ENCODE results near the gene OSBPL10. TPM values are rescaled to one million over a fixed set of nuclear protein-coding genes. Genes with fewer than 3 reads are reported as not detected.
"Not testable (repeated sequence)": the region's sequence is repeated elsewhere in the genome, so short reads cannot be mapped to it uniquely, and the experiment has no call there.

The OSBPL10 gene, protein sequence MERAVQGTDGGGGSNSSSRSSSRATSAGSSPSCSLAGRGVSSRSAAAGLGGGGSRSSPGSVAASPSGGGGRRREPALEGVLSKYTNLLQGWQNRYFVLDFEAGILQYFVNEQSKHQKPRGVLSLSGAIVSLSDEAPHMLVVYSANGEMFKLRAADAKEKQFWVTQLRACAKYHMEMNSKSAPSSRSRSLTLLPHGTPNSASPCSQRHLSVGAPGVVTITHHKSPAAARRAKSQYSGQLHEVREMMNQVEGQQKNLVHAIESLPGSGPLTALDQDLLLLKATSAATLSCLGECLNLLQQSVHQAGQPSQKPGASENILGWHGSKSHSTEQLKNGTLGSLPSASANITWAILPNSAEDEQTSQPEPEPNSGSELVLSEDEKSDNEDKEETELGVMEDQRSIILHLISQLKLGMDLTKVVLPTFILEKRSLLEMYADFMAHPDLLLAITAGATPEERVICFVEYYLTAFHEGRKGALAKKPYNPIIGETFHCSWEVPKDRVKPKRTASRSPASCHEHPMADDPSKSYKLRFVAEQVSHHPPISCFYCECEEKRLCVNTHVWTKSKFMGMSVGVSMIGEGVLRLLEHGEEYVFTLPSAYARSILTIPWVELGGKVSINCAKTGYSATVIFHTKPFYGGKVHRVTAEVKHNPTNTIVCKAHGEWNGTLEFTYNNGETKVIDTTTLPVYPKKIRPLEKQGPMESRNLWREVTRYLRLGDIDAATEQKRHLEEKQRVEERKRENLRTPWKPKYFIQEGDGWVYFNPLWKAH
- 58.0 TPM for total RNA-seq
- 62.4 TPM for polyA plus RNA-seq

DNA sequence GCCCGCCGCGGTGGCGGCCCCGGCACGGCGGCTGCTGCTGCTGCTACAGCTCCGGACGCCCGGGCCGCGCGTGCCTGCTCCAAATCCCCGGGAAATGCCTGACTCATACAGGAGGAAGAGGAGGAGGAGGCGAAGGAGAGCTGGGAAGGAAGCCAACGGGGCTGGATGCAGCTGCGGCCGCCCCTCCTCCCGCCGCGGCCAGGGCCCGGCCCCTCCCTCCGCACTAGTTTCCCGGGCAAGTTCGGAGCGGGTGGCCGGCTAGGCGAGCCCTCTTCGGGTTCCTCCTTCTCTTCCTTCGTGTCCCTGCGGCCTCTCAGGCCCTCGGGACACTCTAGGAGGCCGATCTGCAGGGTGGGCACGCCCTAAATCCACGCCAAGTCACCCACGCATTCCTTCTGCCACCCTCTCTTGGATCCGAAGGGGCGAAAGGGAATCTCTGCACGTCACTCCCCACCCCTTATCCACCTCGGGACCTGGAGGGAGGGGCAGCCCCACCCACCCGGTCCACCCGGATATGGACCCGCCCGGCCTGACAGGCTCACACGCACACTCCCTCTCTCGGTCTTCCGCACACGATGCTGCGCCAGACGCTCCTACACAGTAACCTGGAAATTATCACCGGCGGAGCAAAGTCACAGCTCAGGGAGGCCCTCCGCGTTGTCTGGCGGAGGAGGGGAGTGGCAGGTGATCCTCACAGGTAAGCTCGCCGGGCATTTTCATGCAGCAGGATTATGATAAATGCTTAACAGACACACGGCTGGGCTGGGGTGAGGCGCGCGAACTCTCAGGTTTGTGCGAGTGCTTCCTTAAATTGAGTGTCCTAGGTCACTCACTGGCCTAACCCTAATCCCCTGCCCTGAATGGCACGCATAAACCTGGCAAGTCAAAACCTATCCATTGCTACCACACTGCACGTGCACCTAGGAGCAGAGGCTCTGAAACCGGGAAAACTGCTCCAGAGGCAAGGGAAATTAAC, at the start of gene OSBPL10, which contains the start of gene ZNF860:
OSBPL10 (minus strand) TSS at position 57 of the 976 bp plus-strand sequence. CDS start 83 bp downstream, outside the sequence.
ZNF860 (plus strand) TSS at position 545 of the 976 bp plus-strand sequence. CDS start 7,330 bp downstream, outside the sequence.
- WGBS: 4% methylated on average over 65 of the region's 65 CpGs

DNA sequence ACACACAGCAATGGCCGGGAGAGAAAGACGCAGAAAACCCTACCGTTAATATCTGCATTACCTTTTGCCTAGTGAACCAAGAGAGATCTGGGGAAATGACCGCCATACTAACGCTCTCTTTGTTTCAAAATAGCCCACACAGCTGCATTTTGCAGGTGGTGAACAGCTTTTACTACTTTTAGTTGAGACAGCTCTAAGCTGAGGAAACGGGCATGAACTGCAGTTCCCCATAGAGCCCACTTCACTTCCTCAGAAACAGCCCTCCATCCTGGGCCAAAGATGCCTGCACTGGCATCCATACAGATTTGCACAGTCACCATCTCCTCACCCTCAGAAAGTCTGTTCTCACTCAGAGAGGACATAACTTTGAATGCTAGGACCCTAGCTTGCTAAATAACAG, 45.5 kb upstream of the OSBPL10 start:
- Histone ChIP-seq H3K27ac (ENCODE audit: low read depth) (no peak overlapping the region), H3K36me3 (ENCODE audit: insufficient read depth) (no peaks in the 10 kb centered on the region), H3K4me1 (ENCODE audit: insufficient read depth) (no peaks in the 10 kb centered on the region), H3K4me3 (ENCODE audit: low read depth, low read length) (no peak overlapping the region)
- WGBS: 86% methylated on average over 6 of the region's 6 CpGs
- no peak for DNase-seq (ENCODE audit: extremely low spot score)

More for the DNA sequence above, at the start of gene OSBPL10, which contains the start of gene ZNF860:
- peak; percentile 68 for DNase-seq (ENCODE audit: extremely low spot score)
- Histone ChIP-seq H3K27ac (ENCODE audit: low read depth) (peak within 1 kb of the TSS; percentile 86), H3K4me1 (ENCODE audit: insufficient read depth) (no peaks in the 10 kb centered on the region), H3K36me3 (ENCODE audit: insufficient read depth) (no peaks in the 10 kb centered on the region), H3K4me3 (ENCODE audit: low read depth, low read length) (peak within 1 kb of the TSS; percentile 81)

DNA sequence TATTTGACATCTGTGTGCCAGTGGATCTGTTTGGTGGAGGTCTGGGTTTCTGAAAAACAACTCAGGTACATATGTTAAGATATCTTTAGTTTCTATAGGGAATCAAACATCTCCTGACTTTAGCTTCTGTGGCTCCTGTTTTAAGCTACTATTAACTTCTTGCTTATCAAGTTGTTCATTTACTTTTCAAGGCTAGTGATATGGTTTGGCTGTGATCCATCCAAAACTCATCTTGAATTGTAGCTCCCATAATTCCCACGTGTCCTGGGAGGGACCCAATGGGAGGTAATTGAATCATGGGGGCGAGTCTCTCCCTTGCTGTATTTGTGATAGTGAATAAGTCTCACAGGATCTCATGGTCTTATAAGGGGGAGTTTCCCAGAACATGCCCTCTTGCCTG, 41.9 kb upstream of the OSBPL10 start:
- WGBS: 85% methylated on average over 2 of the region's 2 CpGs

DNA sequence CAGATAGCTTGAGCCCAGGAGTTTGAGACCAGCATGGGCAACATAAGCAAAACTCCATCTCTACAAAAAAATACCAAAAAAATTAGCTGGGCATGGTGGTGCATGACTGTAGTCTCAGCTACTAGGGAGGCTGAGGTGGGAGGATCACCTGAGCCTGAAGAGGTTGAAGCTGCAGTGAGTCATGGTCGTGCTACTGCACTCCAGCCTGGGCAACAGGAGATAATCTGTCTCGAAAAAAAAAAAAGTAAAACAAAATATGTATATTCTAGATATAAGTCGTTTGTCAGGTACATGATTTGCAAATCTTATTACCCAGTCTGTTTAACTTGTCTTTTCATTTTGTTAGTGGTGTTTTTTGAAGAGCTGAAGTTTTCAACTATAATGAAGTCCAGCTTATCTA, 40.7 kb upstream of the OSBPL10 start:
- no peaks in the 10 kb centered on the region for H3K4me1 ChIP-seq (ENCODE audit: insufficient read depth)
- no peak for DNase-seq (ENCODE audit: extremely low spot score)
- no peaks in the 10 kb centered on the region for H3K36me3 ChIP-seq (ENCODE audit: insufficient read depth)
- H3K4me3 ChIP-seq (ENCODE audit: low read depth, low read length): no peak overlapping the region
- 77% methylated on average over 3 of the region's 3 CpGs for WGBS
- H3K27ac ChIP-seq (ENCODE audit: low read depth): no peak overlapping the region

More for the DNA sequence above, 41.9 kb upstream of the OSBPL10 start:
- DNase-seq (ENCODE audit: extremely low spot score): no peak
- H3K36me3 ChIP-seq (ENCODE audit: insufficient read depth): no peaks in the 10 kb centered on the region
- H3K4me1 ChIP-seq (ENCODE audit: insufficient read depth): no peaks in the 10 kb centered on the region
- H3K27ac ChIP-seq (ENCODE audit: low read depth): no peak overlapping the region
- H3K4me3 ChIP-seq (ENCODE audit: low read depth, low read length): no peak overlapping the region

DNA sequence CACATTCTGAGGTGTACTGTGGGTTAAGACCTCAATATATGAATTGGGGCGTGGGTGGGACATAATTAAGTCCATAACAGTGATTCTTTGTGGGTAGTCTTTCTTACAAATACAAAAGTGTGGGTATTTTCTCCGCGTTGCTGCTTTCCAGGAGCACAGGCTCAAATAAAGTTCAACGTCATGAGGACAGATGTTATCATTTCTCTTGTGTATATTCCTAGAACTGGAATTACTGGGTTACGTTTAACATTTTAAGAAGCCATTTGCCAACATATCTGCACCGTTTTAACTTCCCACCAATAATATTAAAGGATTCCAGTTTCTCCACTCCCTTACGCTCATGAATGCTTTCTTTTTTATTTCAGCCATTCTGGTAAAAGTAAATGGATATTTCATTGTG, 40.1 kb upstream of the OSBPL10 start:
- H3K4me3 ChIP-seq (ENCODE audit: low read depth, low read length): no peak overlapping the region
- no peak for DNase-seq (ENCODE audit: extremely low spot score)
- H3K36me3 ChIP-seq (ENCODE audit: insufficient read depth): no peaks in the 10 kb centered on the region
- H3K27ac ChIP-seq (ENCODE audit: low read depth): no peak overlapping the region
- H3K4me1 ChIP-seq (ENCODE audit: insufficient read depth): no peaks in the 10 kb centered on the region
- 84% methylated on average over 7 of the region's 7 CpGs for WGBS

DNA sequence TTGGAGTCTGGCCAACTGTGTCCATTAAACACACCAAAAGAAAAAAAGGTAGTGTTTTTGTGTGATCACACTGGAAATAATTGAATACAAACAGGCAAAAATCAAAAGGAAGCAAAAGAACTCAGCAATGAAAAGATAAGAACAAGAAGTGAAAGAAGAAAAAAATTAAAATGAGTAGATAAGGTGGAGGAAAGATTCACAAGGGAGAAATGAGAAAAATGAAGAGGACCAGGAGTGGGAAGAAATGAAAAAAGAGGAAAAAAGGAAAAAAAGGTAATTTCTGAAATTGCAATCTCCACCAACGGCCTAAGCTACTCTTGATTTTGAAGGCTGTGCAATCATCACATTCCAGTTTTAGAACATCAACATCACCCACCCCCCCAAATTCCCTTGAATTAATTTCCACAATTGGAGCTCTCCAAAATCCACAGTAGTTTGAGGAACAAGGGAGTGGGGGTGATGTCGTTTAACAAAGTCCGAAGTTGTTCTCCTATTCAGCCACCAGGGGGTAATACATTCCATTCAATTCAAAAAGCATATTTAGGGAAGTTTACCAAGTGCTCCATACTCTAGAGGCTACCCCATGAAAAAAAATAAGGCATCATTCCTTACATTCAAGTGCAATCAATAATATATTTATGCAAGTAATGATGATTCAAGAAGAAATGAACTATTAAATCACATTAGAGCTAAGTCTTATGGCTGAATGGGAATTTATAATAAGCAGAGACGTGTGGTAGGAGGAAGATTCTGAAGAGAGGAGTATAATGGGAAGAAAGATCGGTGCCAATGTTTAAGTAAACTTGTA, 37.9 kb upstream of the OSBPL10 start:
- no peaks in the 10 kb centered on the region for H3K36me3 ChIP-seq (ENCODE audit: insufficient read depth)
- WGBS: 36% methylated on average over 5 of the region's 5 CpGs
- no peak for DNase-seq (ENCODE audit: extremely low spot score)
- H3K4me1 ChIP-seq (ENCODE audit: insufficient read depth): no peaks in the 10 kb centered on the region
- H3K4me3 ChIP-seq (ENCODE audit: low read depth, low read length): no peak overlapping the region
- H3K27ac ChIP-seq (ENCODE audit: low read depth): no peak overlapping the region

DNA sequence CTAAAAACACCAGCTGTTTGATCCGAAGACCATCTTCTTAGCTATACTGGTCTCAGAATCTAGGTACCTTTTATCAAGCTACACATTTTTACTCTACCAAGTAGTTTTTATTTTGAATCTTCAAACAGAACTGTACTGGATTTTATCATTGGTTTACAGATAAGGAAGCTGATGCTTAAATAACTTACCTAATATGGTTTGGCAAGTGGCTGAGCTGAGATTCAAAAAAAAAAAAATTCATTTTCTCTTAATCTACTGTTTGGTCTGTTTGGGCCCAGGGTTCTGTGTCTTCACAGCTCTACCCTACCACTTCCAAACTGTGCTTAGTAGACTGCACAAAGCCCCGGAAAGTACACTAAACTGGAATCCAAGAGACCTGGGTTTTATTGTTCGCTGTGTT, 36.2 kb upstream of the OSBPL10 start:
- no peak for DNase-seq (ENCODE audit: extremely low spot score)
- no peaks in the 10 kb centered on the region for H3K4me1 ChIP-seq (ENCODE audit: insufficient read depth)
- H3K4me3 ChIP-seq (ENCODE audit: low read depth, low read length): no peak overlapping the region
- H3K27ac ChIP-seq (ENCODE audit: low read depth): peak overlapping the region; percentile 23
- WGBS: 45% methylated on average over 3 of the region's 3 CpGs
- H3K36me3 ChIP-seq (ENCODE audit: insufficient read depth): no peaks in the 10 kb centered on the region

DNA sequence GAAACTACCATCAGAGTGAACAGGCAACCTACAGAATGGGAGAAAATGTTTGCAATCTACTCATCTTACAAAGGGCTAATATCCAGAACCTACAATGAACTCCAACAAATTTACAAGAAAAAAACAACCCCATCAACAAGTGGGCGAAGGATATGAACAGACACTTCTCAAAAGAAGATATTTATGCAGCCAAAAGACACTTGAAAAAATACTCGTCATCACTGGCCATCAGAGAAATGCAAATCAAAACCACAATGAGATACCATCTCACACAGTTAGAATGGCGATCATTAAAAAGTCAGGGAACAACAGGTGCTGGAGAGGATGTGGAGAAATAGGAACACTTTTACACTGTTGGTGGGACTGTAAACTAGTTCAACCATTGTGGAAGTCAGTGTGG, 34.6 kb upstream of the OSBPL10 start:
- not testable (repeated sequence) for DNase-seq (ENCODE audit: extremely low spot score); H3K4me3 ChIP-seq (ENCODE audit: low read depth, low read length); H3K36me3 ChIP-seq (ENCODE audit: insufficient read depth); H3K27ac ChIP-seq (ENCODE audit: low read depth); H3K4me1 ChIP-seq (ENCODE audit: insufficient read depth)
- WGBS: 97% methylated on average over 3 of the region's 3 CpGs

DNA sequence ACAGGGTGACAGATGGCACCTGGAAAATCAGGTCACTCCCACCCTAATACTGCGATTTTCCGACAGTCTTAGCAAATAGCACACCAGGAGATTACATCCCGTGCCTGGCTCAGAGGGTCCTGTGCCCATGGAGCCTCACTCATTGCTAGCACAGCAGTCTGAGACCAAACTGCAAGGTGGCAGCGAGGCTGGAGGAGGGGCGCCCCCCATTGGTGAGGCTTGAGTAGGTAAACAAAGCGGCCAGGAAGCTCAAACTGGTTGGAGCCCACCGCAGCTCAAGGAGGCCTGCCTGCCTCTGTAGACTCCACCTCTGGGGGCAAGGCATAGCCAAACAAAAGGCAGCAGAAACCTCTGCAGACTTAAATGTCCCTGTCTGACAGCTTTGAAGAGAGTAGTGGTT, 29.6 kb upstream of the OSBPL10 start:
- not testable (repeated sequence) for H3K27ac ChIP-seq (ENCODE audit: low read depth); H3K4me1 ChIP-seq (ENCODE audit: insufficient read depth); H3K36me3 ChIP-seq (ENCODE audit: insufficient read depth); DNase-seq (ENCODE audit: extremely low spot score); H3K4me3 ChIP-seq (ENCODE audit: low read depth, low read length)
- WGBS: 96% methylated on average over 7 of the region's 7 CpGs

DNA sequence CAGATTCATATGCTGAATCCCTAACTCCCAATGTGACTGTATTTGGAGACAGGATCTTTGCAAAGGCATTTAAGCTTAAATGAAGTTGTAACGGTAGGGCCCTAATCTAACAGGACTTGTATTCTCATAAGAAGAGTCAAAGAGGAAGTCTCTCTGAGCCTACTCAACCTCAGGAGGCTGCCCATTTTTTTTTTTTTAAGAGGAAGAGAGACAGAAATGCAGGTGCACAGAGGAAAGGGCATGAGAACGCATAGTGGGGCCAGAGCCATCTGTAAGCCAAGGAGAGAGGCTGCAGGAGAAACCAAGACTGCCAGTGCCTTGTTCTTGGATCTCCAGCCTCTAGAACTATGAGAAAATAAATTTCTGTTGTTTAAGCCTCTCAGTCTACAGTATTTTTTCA, 28.9 kb upstream of the OSBPL10 start:
- Histone ChIP-seq H3K27ac (ENCODE audit: low read depth) (no peak overlapping the region), H3K4me1 (ENCODE audit: insufficient read depth) (no peaks in the 10 kb centered on the region), H3K36me3 (ENCODE audit: insufficient read depth) (no peaks in the 10 kb centered on the region), H3K4me3 (ENCODE audit: low read depth, low read length) (no peak overlapping the region)
- WGBS: 88% methylated on average over 2 of the region's 2 CpGs
- no peak for DNase-seq (ENCODE audit: extremely low spot score)

DNA sequence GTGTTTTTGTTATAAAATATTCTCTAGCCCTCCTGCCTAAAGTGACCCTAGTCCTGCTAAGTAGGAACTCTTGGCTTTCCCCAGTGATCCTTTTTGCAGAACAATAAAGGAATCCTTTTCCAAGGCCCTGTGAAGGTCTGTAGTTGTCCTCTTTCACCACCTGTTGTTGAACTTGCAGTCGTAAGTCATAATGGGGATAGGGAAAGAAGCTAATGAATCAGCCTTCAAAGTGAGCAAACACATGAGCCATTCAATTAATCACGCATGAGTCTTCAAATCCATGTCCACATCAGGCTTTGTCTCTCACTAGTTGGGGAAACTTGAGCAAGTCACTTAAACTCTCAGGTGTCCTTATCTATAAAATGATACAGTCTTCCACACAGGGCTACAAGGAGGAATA, 28.0 kb upstream of the OSBPL10 start:
- Histone ChIP-seq H3K36me3 (ENCODE audit: insufficient read depth) (no peaks in the 10 kb centered on the region), H3K27ac (ENCODE audit: low read depth) (no peak overlapping the region), H3K4me1 (ENCODE audit: insufficient read depth) (no peaks in the 10 kb centered on the region), H3K4me3 (ENCODE audit: low read depth, low read length) (no peak overlapping the region)
- no peak for DNase-seq (ENCODE audit: extremely low spot score)
- 97% methylated on average over 2 of the region's 2 CpGs for WGBS

DNA sequence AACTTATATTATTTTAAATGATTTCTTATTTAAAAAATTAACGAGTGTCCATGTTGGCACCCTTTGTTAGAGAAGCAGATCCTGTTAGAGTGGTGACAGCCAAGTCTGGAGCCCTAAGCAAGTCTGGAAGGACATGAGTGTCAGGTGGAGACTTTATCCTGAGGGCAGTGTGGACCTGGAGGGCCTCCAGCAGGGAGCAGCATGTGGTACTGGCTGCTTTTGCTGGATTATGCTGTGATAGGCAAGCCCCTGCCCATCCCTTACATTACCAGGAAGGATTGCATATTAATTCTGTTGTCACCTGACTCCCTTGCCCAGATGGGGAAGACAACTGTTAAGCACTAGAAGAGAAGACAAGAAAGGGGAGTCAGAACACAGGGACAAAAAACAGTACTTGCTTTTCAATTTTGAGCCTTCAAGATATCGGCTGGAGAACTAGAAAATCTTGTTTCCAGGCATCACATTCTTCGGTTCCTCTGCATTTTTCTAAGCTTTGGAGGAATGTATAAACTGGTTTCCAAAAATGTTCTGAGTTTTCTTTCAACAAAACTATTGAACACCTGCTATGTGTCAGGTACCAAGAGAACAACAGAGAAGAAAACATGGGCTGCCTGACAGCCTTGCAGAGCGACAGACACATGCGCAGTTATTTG, 23.2 kb upstream of the OSBPL10 start:
- Histone ChIP-seq H3K4me1 (ENCODE audit: insufficient read depth) (no peaks in the 10 kb centered on the region), H3K4me3 (ENCODE audit: low read depth, low read length) (no peak overlapping the region), H3K27ac (ENCODE audit: low read depth) (no peak overlapping the region), H3K36me3 (ENCODE audit: insufficient read depth) (no peaks in the 10 kb centered on the region)
- WGBS: 85% methylated on average over 5 of the region's 5 CpGs
- no peak for DNase-seq (ENCODE audit: extremely low spot score)

All from urinary bladder (tissue), 4 donors.